Mononuclear cell (primary cell): Measurements from ENCODE around the gene CLIC6. TPM values are rescaled to one million over a fixed set of nuclear protein-coding genes. Genes with fewer than 3 reads are reported as not detected.

ENCODE experiments used
- total RNA-seq: library from RNA; depleted of rRNA; stranded (reverse); fragments of >200 nt; gene quantifications from one replicate; pipeline ENCODE4 v1.2.3, GENCODE V29; 2012

The CLIC6 gene
- total RNA-seq, 1 donor, result 0.10 TPM

Other genes with a start within 250 kb of the CLIC6 start
- not detected for gene SMIM34, start 245.0 kb upstream of the CLIC6 start, total RNA-seq
- 1.2 TPM for gene KCNE1, start 156.8 kb upstream of the CLIC6 start, total RNA-seq
- gene RCAN1, start 53.9 kb upstream of the CLIC6 start, total RNA-seq, result 6.2 TPM